B cell (primary cell): ENCODE data around the gene FBLIM1.

Source experiments
- EZH2 ChIP-seq: IDR thresholded peaks from 2 replicates; pipeline ENCODE4 v1.6.1; 2012; ENCODE audit warnings: borderline replicate concordance, low read depth, mild to moderate bottlenecking, moderate library complexity, low read length; ENCODE audit not compliant: insufficient read depth, poor library complexity, severe bottlenecking
- TF ChIP-seq, protein P1 (sequence below): fragments of 200-600 bp; IDR thresholded peaks from one replicate; pipeline ENCODE4 v1.8.0; 2022; ENCODE audit warnings: antibody characterized with exemption, mild to moderate bottlenecking

DNA sequence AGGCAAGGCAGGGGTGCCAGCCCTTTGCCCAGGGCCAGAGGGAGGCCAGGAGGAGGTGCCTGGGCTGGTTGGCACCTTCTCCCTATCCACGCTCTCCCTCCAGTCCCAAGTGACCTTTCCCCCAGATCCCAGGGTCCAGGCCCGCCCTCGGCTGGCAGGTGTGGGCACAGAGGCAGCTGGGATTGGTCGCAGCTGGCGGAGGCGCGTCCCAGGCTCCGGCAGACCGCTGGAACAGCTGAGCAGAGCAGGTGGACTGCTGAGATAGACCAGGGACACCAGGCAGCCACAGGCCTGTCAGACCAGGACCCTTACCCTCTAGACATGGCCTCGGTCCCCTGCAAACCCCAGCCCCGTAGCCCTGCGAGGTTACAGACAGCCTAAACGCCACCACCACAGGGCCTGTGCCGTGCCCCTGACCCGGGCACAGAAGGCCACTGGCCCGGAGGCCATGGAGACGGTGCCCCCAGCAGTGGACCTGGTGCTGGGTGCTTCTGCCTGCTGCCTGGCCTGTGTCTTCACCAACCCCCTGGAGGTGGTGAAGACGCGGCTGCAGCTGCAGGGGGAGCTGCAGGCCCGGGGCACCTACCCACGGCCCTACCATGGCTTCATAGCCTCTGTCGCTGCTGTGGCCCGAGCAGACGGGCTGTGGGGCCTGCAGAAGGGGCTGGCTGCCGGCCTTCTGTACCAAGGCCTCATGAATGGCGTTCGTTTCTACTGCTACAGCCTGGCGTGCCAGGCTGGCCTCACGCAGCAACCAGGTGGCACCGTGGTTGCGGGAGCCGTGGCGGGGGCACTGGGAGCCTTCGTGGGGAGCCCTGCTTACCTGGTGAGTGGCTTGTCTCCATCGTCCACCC is 22.3 kb upstream of the FBLIM1 start, which contains the start of gene SLC25A34:
- TF ChIP-seq, protein P1, sequence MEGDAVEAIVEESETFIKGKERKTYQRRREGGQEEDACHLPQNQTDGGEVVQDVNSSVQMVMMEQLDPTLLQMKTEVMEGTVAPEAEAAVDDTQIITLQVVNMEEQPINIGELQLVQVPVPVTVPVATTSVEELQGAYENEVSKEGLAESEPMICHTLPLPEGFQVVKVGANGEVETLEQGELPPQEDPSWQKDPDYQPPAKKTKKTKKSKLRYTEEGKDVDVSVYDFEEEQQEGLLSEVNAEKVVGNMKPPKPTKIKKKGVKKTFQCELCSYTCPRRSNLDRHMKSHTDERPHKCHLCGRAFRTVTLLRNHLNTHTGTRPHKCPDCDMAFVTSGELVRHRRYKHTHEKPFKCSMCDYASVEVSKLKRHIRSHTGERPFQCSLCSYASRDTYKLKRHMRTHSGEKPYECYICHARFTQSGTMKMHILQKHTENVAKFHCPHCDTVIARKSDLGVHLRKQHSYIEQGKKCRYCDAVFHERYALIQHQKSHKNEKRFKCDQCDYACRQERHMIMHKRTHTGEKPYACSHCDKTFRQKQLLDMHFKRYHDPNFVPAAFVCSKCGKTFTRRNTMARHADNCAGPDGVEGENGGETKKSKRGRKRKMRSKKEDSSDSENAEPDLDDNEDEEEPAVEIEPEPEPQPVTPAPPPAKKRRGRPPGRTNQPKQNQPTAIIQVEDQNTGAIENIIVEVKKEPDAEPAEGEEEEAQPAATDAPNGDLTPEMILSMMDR = no peak
- no peak for TF ChIP-seq EZH2
